ENCODE data around the gene MBIP. TPM values are rescaled to one million over a fixed set of nuclear protein-coding genes. Genes with fewer than 3 reads are reported as not detected.
"Not testable (repeated sequence)": the region's sequence is repeated elsewhere in the genome, so short reads cannot be mapped to it uniquely, and the experiment has no call there.

The MBIP gene
- total RNA-seq, 4 donors from 2014 or later: 17.2 to 35.8 (median 21.0) TPM

DNA sequence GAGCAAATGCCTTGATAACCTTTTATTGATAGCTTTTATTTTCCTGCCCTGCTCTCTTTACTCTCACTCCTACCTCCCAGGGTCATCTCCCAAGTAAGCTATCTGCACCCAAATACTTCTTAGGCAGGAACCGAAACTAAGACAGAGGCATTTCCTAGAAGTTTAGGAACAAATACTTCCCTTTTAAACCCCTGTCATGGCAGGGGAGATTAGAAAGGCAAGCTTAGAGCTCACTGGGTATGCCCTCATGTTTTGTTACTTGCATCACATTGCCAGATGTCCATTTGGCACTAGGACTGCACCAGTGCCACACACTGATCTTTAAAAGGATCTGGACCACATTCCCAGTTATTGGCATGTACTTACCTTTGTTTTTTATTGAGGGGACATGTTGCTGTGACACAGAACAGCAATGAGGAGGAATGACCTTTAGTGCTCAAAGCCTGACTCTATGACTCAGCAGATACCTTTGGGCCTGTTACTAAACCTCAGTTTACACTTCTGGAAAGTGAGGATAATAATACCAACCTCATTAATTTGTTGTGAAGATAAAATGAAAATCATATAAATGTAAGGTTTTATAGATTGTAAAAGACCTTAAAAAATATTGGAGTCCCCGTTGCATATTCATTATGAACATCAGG lies 40.9 kb upstream of the MBIP start:
- 76 to 83% methylated on average over 2 of the region's 2 CpGs for WGBS, 2 donors
- DNase-seq (ENCODE audit: low spot score in 2 of 2): no peak
- TF ChIP-seq, protein P1, sequence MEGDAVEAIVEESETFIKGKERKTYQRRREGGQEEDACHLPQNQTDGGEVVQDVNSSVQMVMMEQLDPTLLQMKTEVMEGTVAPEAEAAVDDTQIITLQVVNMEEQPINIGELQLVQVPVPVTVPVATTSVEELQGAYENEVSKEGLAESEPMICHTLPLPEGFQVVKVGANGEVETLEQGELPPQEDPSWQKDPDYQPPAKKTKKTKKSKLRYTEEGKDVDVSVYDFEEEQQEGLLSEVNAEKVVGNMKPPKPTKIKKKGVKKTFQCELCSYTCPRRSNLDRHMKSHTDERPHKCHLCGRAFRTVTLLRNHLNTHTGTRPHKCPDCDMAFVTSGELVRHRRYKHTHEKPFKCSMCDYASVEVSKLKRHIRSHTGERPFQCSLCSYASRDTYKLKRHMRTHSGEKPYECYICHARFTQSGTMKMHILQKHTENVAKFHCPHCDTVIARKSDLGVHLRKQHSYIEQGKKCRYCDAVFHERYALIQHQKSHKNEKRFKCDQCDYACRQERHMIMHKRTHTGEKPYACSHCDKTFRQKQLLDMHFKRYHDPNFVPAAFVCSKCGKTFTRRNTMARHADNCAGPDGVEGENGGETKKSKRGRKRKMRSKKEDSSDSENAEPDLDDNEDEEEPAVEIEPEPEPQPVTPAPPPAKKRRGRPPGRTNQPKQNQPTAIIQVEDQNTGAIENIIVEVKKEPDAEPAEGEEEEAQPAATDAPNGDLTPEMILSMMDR (IDR thresholded peaks at IDR 0.05): no peak
- no peak for TF ChIP-seq POLR2A (IDR thresholded peaks at IDR 0.05)
- intact Hi-C loops (cut with DNase I; ENCODE audit: low total_unique reads): loop anchor here (10.0 kb wide), 1 partner anchor 157 kb away; no protein-coding TSS in a partner anchor
- no peak overlapping the region for H3K4me3 ChIP-seq (ENCODE audit: low read depth, poor library complexity, severe bottlenecking)

DNA sequence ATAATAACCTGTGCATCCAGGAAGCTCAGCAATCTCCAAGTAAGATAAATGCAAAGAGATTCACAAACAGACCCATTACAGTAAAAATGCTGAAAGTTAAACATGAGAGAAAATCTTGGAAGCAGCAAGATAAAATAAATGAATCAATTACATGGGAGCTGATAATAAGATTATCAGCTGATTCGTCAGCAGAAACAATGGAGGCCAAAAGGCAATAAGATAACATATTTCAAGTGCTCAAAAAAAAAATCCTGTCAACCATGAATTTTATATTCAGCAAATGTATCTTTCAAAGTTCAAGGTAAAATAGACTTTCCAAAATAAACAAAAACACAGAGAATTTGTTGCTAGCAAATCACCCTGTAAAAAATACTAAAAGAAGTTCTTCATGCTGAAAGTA lies 36.4 kb upstream of the MBIP start:
- intact Hi-C loops (cut with DNase I; ENCODE audit: low total_unique reads): no loop called here
- H3K4me3 ChIP-seq (ENCODE audit: low read depth, poor library complexity, severe bottlenecking): no peak overlapping the region
- WGBS, 2 donors: 87 to 95% methylated on average over 1 of the region's 1 CpG
- TF ChIP-seq POLR2A (IDR thresholded peaks at IDR 0.05): no peak
- no peak for DNase-seq (ENCODE audit: low spot score in 2 of 2)

DNA sequence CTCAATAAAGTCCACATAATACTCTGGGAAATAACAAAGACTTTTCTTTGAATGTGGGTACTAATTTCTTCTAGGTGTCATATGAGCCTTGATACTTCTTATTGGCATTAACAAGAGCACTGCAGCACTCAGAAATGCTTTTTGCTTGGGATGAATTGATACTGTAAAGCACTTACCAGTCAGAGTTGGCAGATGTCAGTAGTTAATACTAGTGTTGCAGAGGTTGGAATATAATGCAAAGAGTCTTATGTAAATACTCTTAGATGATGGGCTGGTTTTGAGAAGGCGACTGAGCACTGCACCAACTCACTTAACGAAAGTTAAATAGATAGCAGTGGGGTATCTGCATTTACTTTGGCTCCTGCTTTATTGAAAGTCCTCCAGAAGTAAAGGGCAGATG lies 25.6 kb upstream of the MBIP start:
- intact Hi-C loops (cut with DNase I; ENCODE audit: low total_unique reads): no loop called here
- H3K4me3 ChIP-seq (ENCODE audit: low read depth, poor library complexity, severe bottlenecking): no peak overlapping the region
- DNase-seq (ENCODE audit: low spot score in 2 of 2): no peak
- 34 to 82% methylated on average over 2 of the region's 2 CpGs for WGBS, 2 donors
- TF ChIP-seq, protein P1 (IDR thresholded peaks at IDR 0.05): no peak
- no peak for TF ChIP-seq POLR2A (IDR thresholded peaks at IDR 0.05)

DNA sequence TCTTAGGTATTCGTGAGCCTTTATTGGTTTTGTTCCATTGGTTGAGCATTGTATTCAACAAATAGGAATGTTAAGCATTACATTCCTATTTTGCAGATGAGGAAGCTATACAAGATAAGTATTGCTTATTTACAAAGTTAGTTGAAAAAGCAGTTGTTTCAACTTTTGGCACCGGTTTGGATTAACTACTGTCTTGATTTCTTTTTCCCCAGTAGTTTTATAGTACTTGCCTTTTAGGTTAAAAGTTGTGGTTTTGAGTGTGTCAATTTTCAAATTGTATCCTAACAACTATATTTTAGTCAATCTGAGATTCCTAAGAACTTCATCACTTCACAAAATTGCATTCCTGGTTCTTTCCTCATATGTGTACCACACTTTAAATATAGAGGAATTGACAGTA lies 23.8 kb upstream of the MBIP start:
- intact Hi-C loops (cut with DNase I; ENCODE audit: low total_unique reads): no loop called here
- WGBS, 2 donors: 38 to 90% methylated on average over 2 of the region's 2 CpGs
- TF ChIP-seq, protein P1 (IDR thresholded peaks at IDR 0.05): no peak
- no peak for TF ChIP-seq POLR2A (IDR thresholded peaks at IDR 0.05)
- DNase-seq (ENCODE audit: low spot score in 2 of 2): no peak
- H3K4me3 ChIP-seq (ENCODE audit: low read depth, poor library complexity, severe bottlenecking): no peak overlapping the region

DNA sequence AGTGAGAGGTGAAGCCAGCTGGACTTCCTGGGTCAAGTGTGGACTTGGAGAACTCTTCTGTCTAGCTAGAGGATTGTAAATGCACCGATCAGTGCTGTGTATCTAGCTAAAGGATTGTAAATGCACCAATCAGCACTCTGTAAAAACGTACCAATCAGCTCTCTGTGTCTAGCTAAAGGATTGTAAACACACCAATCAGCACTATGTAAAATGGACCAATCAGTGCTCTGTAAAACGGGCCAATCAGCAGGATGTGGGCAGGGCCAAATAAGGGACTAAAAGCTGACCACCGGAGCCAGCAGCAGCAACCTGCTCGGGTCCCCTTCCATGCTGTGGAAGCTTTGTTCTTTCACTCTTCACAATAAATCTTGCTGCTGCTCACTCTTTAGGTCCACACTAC lies 21.4 kb upstream of the MBIP start:
- H3K4me3 ChIP-seq (ENCODE audit: low read depth, poor library complexity, severe bottlenecking); intact Hi-C loops (cut with DNase I; ENCODE audit: low total_unique reads); DNase-seq (ENCODE audit: low spot score in 2 of 2): not testable (repeated sequence)
- 77 to 85% methylated on average over 5 of the region's 5 CpGs for WGBS, 2 donors

DNA sequence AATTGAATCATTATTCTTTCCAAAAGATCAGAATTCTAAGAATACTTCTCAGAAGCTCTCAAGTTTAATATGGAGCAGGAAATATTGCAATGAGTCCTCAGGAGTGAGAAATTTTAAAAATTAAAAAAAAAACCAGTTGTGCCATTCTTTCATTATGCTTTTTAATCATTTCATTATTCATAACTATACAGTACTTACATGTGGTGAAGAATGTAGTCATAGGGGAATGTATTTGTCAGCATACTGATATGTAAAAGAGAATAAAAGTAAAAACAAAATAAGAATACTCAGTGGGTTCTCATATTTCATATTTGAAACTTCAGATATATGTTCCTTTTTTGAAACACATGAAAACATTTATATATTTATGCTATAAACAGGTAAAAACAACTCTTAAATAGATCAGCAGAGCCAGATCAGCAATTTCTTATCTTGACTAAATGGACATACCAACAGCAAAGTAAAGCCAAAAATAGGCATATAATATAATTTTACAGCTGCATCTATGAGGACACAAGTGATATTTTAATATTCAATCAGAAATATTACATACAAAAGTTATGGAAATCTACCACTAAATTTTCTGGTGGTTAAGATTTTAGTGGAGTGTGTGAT lies 19.9 kb upstream of the MBIP start:
- no peak for TF ChIP-seq POLR2A (IDR thresholded peaks at IDR 0.05)
- TF ChIP-seq, protein P1 (IDR thresholded peaks at IDR 0.05): no peak
- DNase-seq (ENCODE audit: low spot score in 2 of 2): no peak

DNA sequence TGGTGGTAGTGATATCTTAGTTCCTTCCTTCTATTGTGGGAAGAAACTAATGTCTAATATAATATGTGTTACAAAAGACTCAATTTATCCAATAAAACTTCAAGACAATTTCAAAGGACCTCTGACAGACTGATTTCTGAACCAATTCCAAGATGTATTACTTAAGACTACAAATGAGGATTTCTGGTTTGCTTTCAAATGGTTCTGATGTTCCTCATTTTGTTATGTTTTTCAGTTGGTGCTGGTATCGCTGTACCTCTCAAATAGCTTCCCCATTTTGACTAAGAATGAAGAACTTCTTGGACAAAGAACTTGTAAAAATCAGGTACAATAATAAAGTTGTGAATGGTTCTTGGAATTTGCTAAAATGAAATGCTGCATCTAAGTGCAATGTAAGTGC lies 19.4 kb upstream of the MBIP start:
- intact Hi-C loops (cut with DNase I; ENCODE audit: low total_unique reads): no loop called here
- no peak overlapping the region for H3K4me3 ChIP-seq (ENCODE audit: low read depth, poor library complexity, severe bottlenecking)
- WGBS, 2 donors: 78 to 88% methylated on average over 1 of the region's 1 CpG
- no peak for TF ChIP-seq POLR2A (IDR thresholded peaks at IDR 0.05)
- TF ChIP-seq, protein P1 (IDR thresholded peaks at IDR 0.05): no peak
- no peak for DNase-seq (ENCODE audit: low spot score in 2 of 2)

More for the DNA sequence above, 19.9 kb upstream of the MBIP start:
- H3K4me3 ChIP-seq (ENCODE audit: low read depth, poor library complexity, severe bottlenecking): no peak overlapping the region
- intact Hi-C loops (cut with DNase I; ENCODE audit: low total_unique reads): no loop called here
